Adrenal gland (tissue), 5 donors: Measurements from ENCODE around the gene MYOM1.

ENCODE experiments used
- POLR2A ChIP-seq, 2 donors: fragments of 450-650 bp; IDR thresholded peaks; one replicate each; pipeline ENCODE4 v1.6.1; 2017; ENCODE audit warnings: antibody characterized with exemption in 2 of 2, mild to moderate bottlenecking in 2 of 2, moderate library complexity in 1 of 2
- TF ChIP-seq, protein P1 (sequence below), 6 experiments: fragments of 450-650 bp in 4 of 6; fragments of 200-600 bp in 2 of 6; sonication (generic) in 1 of 6; IDR thresholded peaks; 1 replicate in 5 of 6; 2 replicates in 1 of 6; pipeline versions ENCODE4 v1.5.1 to v1.8.0; 2016 to 2021; ENCODE audit warnings: antibody characterized with exemption in 6 of 6, mild to moderate bottlenecking in 2 of 6, moderate library complexity in 1 of 6
- donor health status: DM: no; HTN: no; CAD: no.

DNA sequence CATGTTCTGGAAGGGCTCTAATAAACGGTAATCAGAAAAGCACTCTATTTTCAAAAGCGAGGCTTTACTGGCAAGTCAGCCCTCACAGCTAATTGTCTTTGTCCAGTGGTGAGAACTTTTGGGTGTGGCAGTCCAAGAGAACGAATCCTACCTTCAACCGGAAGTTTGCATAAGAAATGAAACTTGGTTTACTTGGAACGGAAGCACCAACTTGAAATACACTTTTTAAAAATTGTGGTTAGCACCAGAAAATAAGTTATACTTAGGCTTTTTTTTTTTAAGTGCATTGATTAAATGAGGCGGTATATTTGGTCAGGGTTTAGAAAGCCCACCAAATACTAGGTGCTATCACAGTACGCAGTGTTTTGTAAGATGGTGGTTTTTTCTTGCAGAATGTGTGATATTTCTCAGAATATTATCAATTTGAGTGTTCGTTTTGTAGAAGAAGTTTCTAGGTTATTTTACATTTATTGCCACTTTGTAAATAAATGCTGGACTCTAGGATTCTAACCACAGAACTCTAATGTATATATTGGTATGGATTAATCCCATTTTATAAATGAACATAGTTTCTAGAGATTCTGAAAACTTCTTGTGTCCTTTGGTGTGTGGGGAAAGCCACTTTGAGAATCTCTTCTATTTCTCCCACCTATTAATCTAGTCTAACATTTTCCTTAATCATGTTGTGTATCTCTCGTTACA lies 29.0 kb upstream of the MYOM1 start:
- TF ChIP-seq, protein P1, sequence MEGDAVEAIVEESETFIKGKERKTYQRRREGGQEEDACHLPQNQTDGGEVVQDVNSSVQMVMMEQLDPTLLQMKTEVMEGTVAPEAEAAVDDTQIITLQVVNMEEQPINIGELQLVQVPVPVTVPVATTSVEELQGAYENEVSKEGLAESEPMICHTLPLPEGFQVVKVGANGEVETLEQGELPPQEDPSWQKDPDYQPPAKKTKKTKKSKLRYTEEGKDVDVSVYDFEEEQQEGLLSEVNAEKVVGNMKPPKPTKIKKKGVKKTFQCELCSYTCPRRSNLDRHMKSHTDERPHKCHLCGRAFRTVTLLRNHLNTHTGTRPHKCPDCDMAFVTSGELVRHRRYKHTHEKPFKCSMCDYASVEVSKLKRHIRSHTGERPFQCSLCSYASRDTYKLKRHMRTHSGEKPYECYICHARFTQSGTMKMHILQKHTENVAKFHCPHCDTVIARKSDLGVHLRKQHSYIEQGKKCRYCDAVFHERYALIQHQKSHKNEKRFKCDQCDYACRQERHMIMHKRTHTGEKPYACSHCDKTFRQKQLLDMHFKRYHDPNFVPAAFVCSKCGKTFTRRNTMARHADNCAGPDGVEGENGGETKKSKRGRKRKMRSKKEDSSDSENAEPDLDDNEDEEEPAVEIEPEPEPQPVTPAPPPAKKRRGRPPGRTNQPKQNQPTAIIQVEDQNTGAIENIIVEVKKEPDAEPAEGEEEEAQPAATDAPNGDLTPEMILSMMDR (IDR thresholded peaks at IDR 0.05), result no peak
- TF ChIP-seq POLR2A (IDR thresholded peaks at IDR 0.05), result no peak
